H9 (cell line): Measurements from ENCODE around the gene SCARF1. TPM values are rescaled to one million over a fixed set of nuclear protein-coding genes. Genes with fewer than 3 reads are reported as not detected.

Experiments used
- DNase-seq: peaks from one replicate; pipeline ENCODE4 v3.0.0-alpha.2; 2017
- H2AFZ ChIP-seq: one replicate; pipeline ENCODE4 v1.6.1; 2013; ENCODE audit warnings: mild to moderate bottlenecking, low read length, control low read depth, moderate library complexity
- H2AK5ac ChIP-seq: 2 replicates; pipeline ENCODE4 v1.6.1; 2013; ENCODE audit warnings: low read length, control low read depth, mixed read lengths; ENCODE audit not compliant: insufficient read length
- H2BK120ac ChIP-seq: one replicate; pipeline ENCODE4 v1.6.1; 2013; ENCODE audit warnings: low read depth, mild to moderate bottlenecking, low read length, control low read depth, inconsistent platforms; ENCODE audit not compliant: poor library complexity, severe bottlenecking
- H2BK12ac ChIP-seq: 2 replicates; pipeline ENCODE4 v1.6.1; 2013; ENCODE audit warnings: low read length, control low read depth, mixed read lengths, low read depth; ENCODE audit not compliant: insufficient read length
- H2BK15ac ChIP-seq: 2 replicates; pipeline ENCODE4 v1.6.1; 2013; ENCODE audit warnings: low read depth, low read length, control low read depth
- H2BK20ac ChIP-seq: one replicate; pipeline ENCODE4 v1.6.1; 2013; ENCODE audit warnings: low read depth, mild to moderate bottlenecking, low read length, control low read depth, inconsistent platforms; ENCODE audit not compliant: poor library complexity, severe bottlenecking
- H2BK5ac ChIP-seq: 2 replicates; pipeline ENCODE4 v1.6.1; 2013; ENCODE audit warnings: low read length, control low read depth, mixed read lengths; ENCODE audit not compliant: insufficient read length
- H3K14ac ChIP-seq: 2 replicates; pipeline ENCODE4 v1.6.1; 2013; ENCODE audit warnings: low read length, control low read depth; ENCODE audit not compliant: insufficient read depth
- H3K18ac ChIP-seq: 2 replicates; pipeline ENCODE4 v1.6.1; 2013; ENCODE audit warnings: low read depth, mild to moderate bottlenecking, mixed read lengths, low read length, control low read depth; ENCODE audit not compliant: insufficient read length
- H3K23ac ChIP-seq: 2 replicates; pipeline ENCODE4 v1.6.1; 2013; ENCODE audit warnings: low read length, control low read depth, mixed read lengths, low read depth; ENCODE audit not compliant: insufficient read length
- H3K23me2 ChIP-seq: 2 replicates; pipeline ENCODE4 v1.6.1; 2013; ENCODE audit warnings: low read depth, mild to moderate bottlenecking, mixed read lengths, low read length, control low read depth; ENCODE audit not compliant: insufficient read length, poor library complexity, severe bottlenecking
- H3K27ac ChIP-seq: 2 replicates; pipeline ENCODE4 v1.5.1; 2013; ENCODE audit warnings: low read length, control low read depth, mixed read lengths, low read depth; ENCODE audit not compliant: insufficient read length
- H3K27me3 ChIP-seq: 2 replicates; pipeline ENCODE4 v1.6.1; 2013; ENCODE audit warnings: low read length, control low read depth, inconsistent platforms; ENCODE audit not compliant: insufficient read depth
- H3K4ac ChIP-seq: 2 replicates; pipeline ENCODE4 v1.6.1; 2013; ENCODE audit warnings: low read depth, mild to moderate bottlenecking, control low read depth, inconsistent platforms, low read length, moderate library complexity
- H3K4me1 ChIP-seq: 2 replicates; pipeline ENCODE4 v1.6.1; 2013; ENCODE audit warnings: low read length, control low read depth, inconsistent platforms; ENCODE audit not compliant: insufficient read depth
- H3K4me2 ChIP-seq: 2 replicates; pipeline ENCODE4 v1.6.1; 2013; ENCODE audit warnings: low read length, control low read depth, mixed read lengths; ENCODE audit not compliant: insufficient read length, insufficient read depth
- H3K56ac ChIP-seq: 2 replicates; pipeline ENCODE4 v1.6.1; 2013; ENCODE audit warnings: low read depth, mild to moderate bottlenecking, mixed read lengths, low read length, control low read depth; ENCODE audit not compliant: insufficient read length
- H3K79me1 ChIP-seq: 2 replicates; pipeline ENCODE4 v1.6.1; 2013; ENCODE audit warnings: low read depth, mild to moderate bottlenecking, moderate library complexity, low read length, control low read depth, inconsistent platforms; ENCODE audit not compliant: insufficient read depth, poor library complexity, severe bottlenecking
- H3K79me2 ChIP-seq: 2 replicates; pipeline ENCODE4 v1.6.1; 2013; ENCODE audit warnings: low read length, control low read depth, inconsistent platforms; ENCODE audit not compliant: insufficient read depth
- H3K9ac ChIP-seq: 2 replicates; pipeline ENCODE4 v1.6.1; 2013; ENCODE audit warnings: low read length, control low read depth, mixed read lengths; ENCODE audit not compliant: insufficient read length; ENCODE audit errors: extremely low read depth
- H3K9me3 ChIP-seq: one replicate; pipeline ENCODE4 v1.6.1; 2013; ENCODE audit warnings: low read depth, low read length, inconsistent platforms; ENCODE audit not compliant: control insufficient read depth
- H3T11ph ChIP-seq: one replicate; pipeline ENCODE4 v1.6.1; 2013; ENCODE audit warnings: mild to moderate bottlenecking, low read length, control low read depth, inconsistent platforms
- H4K20me1 ChIP-seq: one replicate; pipeline ENCODE4 v1.6.1; 2013; ENCODE audit not compliant: control insufficient read depth, insufficient read length, insufficient read depth
- H4K5ac ChIP-seq: 2 replicates; pipeline ENCODE4 v1.6.1; 2013; ENCODE audit warnings: low read depth, mild to moderate bottlenecking, mixed read lengths, low read length, control low read depth; ENCODE audit not compliant: insufficient read length
- H4K8ac ChIP-seq: replicated peaks from 2 replicates; pipeline ENCODE4 v1.6.1; 2013; ENCODE audit warnings: low read length, control low read depth, mixed read lengths, low read depth; ENCODE audit not compliant: insufficient read length
- H4K91ac ChIP-seq: 2 replicates; pipeline ENCODE4 v1.6.1; 2013; ENCODE audit warnings: low read depth, mild to moderate bottlenecking, moderate library complexity, mixed read lengths, low read length, control low read depth; ENCODE audit not compliant: insufficient read length
- H3K27ac Mint-ChIP-seq, 3 experiments: 2 replicates in 2 of 3; 3 replicates in 1 of 3; pipeline ENCODE4 v1.8.0; 2020 to 2021; ENCODE audit warnings: mixed read lengths in 3 of 3, mild to moderate bottlenecking in 1 of 3, moderate library complexity in 1 of 3
- H3K27me3 Mint-ChIP-seq: 2 replicates; pipeline ENCODE4 v1.8.0; 2021; ENCODE audit warnings: low read depth, mild to moderate bottlenecking, moderate library complexity, mixed read lengths
- H3K36me3 Mint-ChIP-seq, 3 experiments: 2 replicates in 2 of 3; 3 replicates in 1 of 3; pipeline ENCODE4 v1.8.0; 2020 to 2021; ENCODE audit warnings: low read depth in 3 of 3, mixed read lengths in 3 of 3; ENCODE audit not compliant: insufficient read depth in 1 of 3
- H3K4me1 Mint-ChIP-seq, 2 experiments: 2 replicates each; pipeline ENCODE4 v1.8.0; 2020; ENCODE audit warnings: mixed read lengths in 2 of 2
- H3K4me3 Mint-ChIP-seq, 2 experiments: 2 replicates in 1 of 2; 3 replicates in 1 of 2; pipeline ENCODE4 v1.8.0; 2020 to 2021; ENCODE audit warnings: mild to moderate bottlenecking in 2 of 2, mixed read lengths in 2 of 2, moderate library complexity in 1 of 2
- H3K9me3 Mint-ChIP-seq, 2 experiments: 2 replicates in 1 of 2; 3 replicates in 1 of 2; pipeline ENCODE4 v1.8.0; 2020; ENCODE audit warnings: mild to moderate bottlenecking in 2 of 2, mixed read lengths in 2 of 2, moderate library complexity in 1 of 2
- CTCF ChIP-seq: fragments of 200-600 bp; sonication (generic); conservative IDR thresholded peaks from 3 replicates; pipeline ENCODE4 v1.8.0; 2021; ENCODE audit warnings: antibody characterized with exemption, mild to moderate bottlenecking
- WGBS: extraction: QIAGEN DNeasy Blood & Tissue Kit; methylation state at CpG from one replicate; pipeline ENCODE4 v1.1.7; 2013; ENCODE audit warnings: missing lambda C conversion rate, low lambda C conversion rate, mixed read lengths; ENCODE audit not compliant: insufficient read length; ENCODE audit errors: extremely low coverage; 5-methylcytosine and 5-hydroxymethylcytosine counted together
- total RNA-seq: library from RNA; stranded (reverse); gene quantifications from 2 replicates; pipeline ENCODE4 v1.2.1, GENCODE V29; 2021

Gene SCARF1
- total RNA-seq, 1 experiment from 2014 or later = 2.4 TPM

GRCh38 chr17:1648173-1648962, 2.8 kb upstream of the SCARF1 start:
- Mint-ChIP-seq H3K9me3 (no peaks in the 10 kb centered on the region), H3K36me3 (peaks cover 27 to 29% (median 29%) of the 10 kb centered on the region in 3 experiments; a peak in 6 of 7 replicates), H3K4me1 (peaks cover 29 to 36% of the 10 kb centered on the region in 2 experiments), H3K4me3 (peak overlapping the region; percentile 57 to 80), H3K27me3 (peaks cover 9% of the 10 kb centered on the region), H3K27ac (no peak overlapping the region)
- H2BK12ac ChIP-seq = no peak overlapping the region
- no CpG with 5 or more reads among the region's 54 CpGs for WGBS
- H3K23me2 ChIP-seq = peaks cover 8% of the 10 kb centered on the region
- H3K79me2 ChIP-seq = no peaks in the 10 kb centered on the region
- H3K56ac ChIP-seq = no peak overlapping the region
- no peak overlapping the region for H4K8ac ChIP-seq
- no peak overlapping the region for H3K18ac ChIP-seq
- peak overlapping the region; percentile 25 for H3K4me2 ChIP-seq
- H3K23ac ChIP-seq = no peak overlapping the region
- no peak overlapping the region for H3T11ph ChIP-seq
- H2AFZ ChIP-seq = no peak overlapping the region
- H3K27me3 ChIP-seq = no peaks in the 10 kb centered on the region; the same call in 1 of the 2 replicates
- peak; percentile 3; the same call in 2 of the 3 replicates for TF ChIP-seq CTCF
- no peak overlapping the region for H2BK15ac ChIP-seq
- no peak overlapping the region for H2BK120ac ChIP-seq
- no peak overlapping the region for H3K27ac ChIP-seq
- H2BK5ac ChIP-seq = no peak overlapping the region
- no peak overlapping the region for H3K4ac ChIP-seq
- H3K4me1 ChIP-seq = peaks cover 5% of the 10 kb centered on the region; the same call in 1 of the 2 replicates
- H3K9me3 ChIP-seq = no peaks in the 10 kb centered on the region
- H4K91ac ChIP-seq = no peak overlapping the region
- H4K5ac ChIP-seq = no peak overlapping the region
- DNase-seq = peak; percentile 87
- H3K14ac ChIP-seq = no peak overlapping the region
- no peaks in the 10 kb centered on the region for H3K79me1 ChIP-seq
- H4K20me1 ChIP-seq = no peaks in the 10 kb centered on the region
- H2BK20ac ChIP-seq = no peak overlapping the region
- peak overlapping the region; percentile 11 for H3K9ac ChIP-seq
- no peak overlapping the region for H2AK5ac ChIP-seq
